GM12878 (cell line): ENCODE data around the gene MLXIPL. TPM values are rescaled to one million over a fixed set of nuclear protein-coding genes. Genes with fewer than 3 reads are reported as not detected.

ENCODE experiments used
- CREB1 ChIP-seq: IDR thresholded peaks from 2 replicates; pipeline ENCODE4 v1.6.1; 2012; ENCODE audit warnings: low read depth, mild to moderate bottlenecking, inconsistent platforms
- EGR1 ChIP-seq, 2 experiments: IDR thresholded peaks; 1 replicate in 1 of 2; 2 replicates in 1 of 2; pipeline ENCODE4 v1.6.1; 2011 to 2012; ENCODE audit warnings: low read depth in 2 of 2, low read length in 2 of 2, borderline replicate concordance in 1 of 2, mild to moderate bottlenecking in 1 of 2, moderate library complexity in 1 of 2
- ETV6 ChIP-seq, 2 experiments: fragments of 450-650 bp in 1 of 2; IDR thresholded peaks in 1 of 2; conservative IDR thresholded peaks in 1 of 2; 2 replicates each; pipeline ENCODE4 v1.6.1; 2014; ENCODE audit warnings: antibody characterized with exemption in 1 of 2, borderline replicate concordance in 1 of 2, low read depth in 1 of 2, mild to moderate bottlenecking in 1 of 2, moderate library complexity in 1 of 2
- HDAC2 ChIP-seq: fragments of 200-600 bp; sonication (generic); IDR thresholded peaks from 2 replicates; pipeline ENCODE4 v1.6.1; 2017
- NFYB ChIP-seq: IDR thresholded peaks from 2 replicates; pipeline ENCODE4 v1.6.1; 2011; ENCODE audit warnings: low read depth, mild to moderate bottlenecking, low read length, improper control_type of control experiment, moderate library complexity; ENCODE audit not compliant: insufficient read depth
- PAX5 ChIP-seq: IDR thresholded peaks from 2 replicates; pipeline ENCODE4 v1.6.1; 2011; ENCODE audit warnings: low read depth, low read length, borderline replicate concordance
- RCOR1 ChIP-seq: conservative IDR thresholded peaks from 2 replicates; pipeline ENCODE4 v1.6.1; 2012; ENCODE audit warnings: low read depth, low read length, improper control_type of control experiment
- ZNF274 ChIP-seq: IDR thresholded peaks from one replicate; pipeline ENCODE4 v1.8.0; 2011; ENCODE audit not compliant: insufficient read length, insufficient read depth
- polyA plus RNA-seq, 11 experiments: library from polyadenylated mRNA; depleted of rRNA in 4 of 11; unstranded in 6 of 11; stranded (reverse) in 5 of 11; fragments of >200 nt; fragmentation: Nextera tagmentation in 4 of 11; fragmentation: Illumina TruSeq in 1 of 11; extraction: Ambion mirVana in 4 of 11; extraction: Trizol in 1 of 11; gene quantifications; 1 replicate in 1 of 11; 2 replicates in 10 of 11; pipeline versions ENCODE4 v1.2.1 to v1.2.3, GENCODE V29; 2011 to 2016; ENCODE audit warnings: inconsistent platforms in 2 of 11, missing spikeins in 2 of 11, low read depth in 1 of 11
- total RNA-seq, 4 experiments: library from RNA; depleted of rRNA in 3 of 4; stranded (reverse); fragments of >200 nt in 3 of 4; fragmentation: Illumina TruSeq in 1 of 4; extraction: Trizol in 1 of 4; gene quantifications; 2 replicates each; pipeline versions ENCODE4 v1.2.1 to v1.2.3, GENCODE V29; 2013 to 2021
- TF ChIP-seq, protein P1 (sequence below): fragments of 450-650 bp; IDR thresholded peaks from 2 replicates; pipeline ENCODE4 v1.6.1; 2018; ENCODE audit warnings: mild to moderate bottlenecking, low read depth, moderate library complexity; ENCODE audit not compliant: partially characterized antibody
- TF ChIP-seq, protein P2 (sequence below): fragments of 450-650 bp; IDR thresholded peaks from 2 replicates; pipeline ENCODE4 v1.6.1; 2017; ENCODE audit warnings: mild to moderate bottlenecking, moderate library complexity
- TF ChIP-seq, protein P3 (sequence below): IDR thresholded peaks from 2 replicates; pipeline ENCODE4 v1.6.1; 2012; ENCODE audit warnings: improper control_type of control experiment, low read depth, low read length; ENCODE audit not compliant: insufficient replicate concordance
- TF ChIP-seq, protein P4 (sequence below): IDR thresholded peaks from 2 replicates; pipeline ENCODE4 v1.6.1; 2011; ENCODE audit warnings: low read depth, mild to moderate bottlenecking, low read length, moderate library complexity, borderline replicate concordance; ENCODE audit errors: extremely low read depth
- TF ChIP-seq, protein P5 (sequence below): IDR thresholded peaks from 2 replicates; pipeline ENCODE4 v1.6.1; 2012; ENCODE audit warnings: low read depth, low read length, improper control_type of control experiment

Gene MLXIPL
- total and polyA plus RNA-seq, 10 of the 15 experiments (the other 5 are each of a cell fraction or from before 2014, with no cell fraction given): 0.21 TPM; not detected in 9

DNA sequence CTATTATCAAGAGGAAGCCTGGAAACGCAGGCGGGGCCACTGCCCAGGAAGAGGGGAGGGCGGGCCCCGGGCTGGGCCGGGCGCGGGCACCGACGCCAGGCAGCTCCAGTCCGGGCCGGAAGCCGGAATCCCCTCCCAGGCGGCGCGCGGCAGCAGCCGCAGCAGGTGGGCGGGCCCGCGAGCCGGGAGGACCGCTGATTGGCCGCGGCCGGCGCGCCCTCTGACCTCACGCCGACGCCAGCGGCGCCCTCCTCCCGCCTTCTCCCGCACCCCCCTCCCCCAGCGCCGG, 67.3 kb downstream of the MLXIPL start (continued):
- TF ChIP-seq ETV6 (conservative IDR thresholded peaks at IDR 0.05 in 1 of 2, IDR thresholded peaks at IDR 0.05 in 1 of 2; ENCODE audit: borderline replicate concordance in 1 of 2, low read depth in 1 of 2): no peak
- no peak for TF ChIP-seq ZNF274
- TF ChIP-seq, protein P1, sequence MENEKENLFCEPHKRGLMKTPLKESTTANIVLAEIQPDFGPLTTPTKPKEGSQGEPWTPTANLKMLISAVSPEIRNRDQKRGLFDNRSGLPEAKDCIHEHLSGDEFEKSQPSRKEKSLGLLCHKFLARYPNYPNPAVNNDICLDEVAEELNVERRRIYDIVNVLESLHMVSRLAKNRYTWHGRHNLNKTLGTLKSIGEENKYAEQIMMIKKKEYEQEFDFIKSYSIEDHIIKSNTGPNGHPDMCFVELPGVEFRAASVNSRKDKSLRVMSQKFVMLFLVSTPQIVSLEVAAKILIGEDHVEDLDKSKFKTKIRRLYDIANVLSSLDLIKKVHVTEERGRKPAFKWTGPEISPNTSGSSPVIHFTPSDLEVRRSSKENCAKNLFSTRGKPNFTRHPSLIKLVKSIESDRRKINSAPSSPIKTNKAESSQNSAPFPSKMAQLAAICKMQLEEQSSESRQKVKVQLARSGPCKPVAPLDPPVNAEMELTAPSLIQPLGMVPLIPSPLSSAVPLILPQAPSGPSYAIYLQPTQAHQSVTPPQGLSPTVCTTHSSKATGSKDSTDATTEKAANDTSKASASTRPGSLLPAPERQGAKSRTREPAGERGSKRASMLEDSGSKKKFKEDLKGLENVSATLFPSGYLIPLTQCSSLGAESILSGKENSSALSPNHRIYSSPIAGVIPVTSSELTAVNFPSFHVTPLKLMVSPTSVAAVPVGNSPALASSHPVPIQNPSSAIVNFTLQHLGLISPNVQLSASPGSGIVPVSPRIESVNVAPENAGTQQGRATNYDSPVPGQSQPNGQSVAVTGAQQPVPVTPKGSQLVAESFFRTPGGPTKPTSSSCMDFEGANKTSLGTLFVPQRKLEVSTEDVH: no peak
- TF ChIP-seq, protein P2, sequence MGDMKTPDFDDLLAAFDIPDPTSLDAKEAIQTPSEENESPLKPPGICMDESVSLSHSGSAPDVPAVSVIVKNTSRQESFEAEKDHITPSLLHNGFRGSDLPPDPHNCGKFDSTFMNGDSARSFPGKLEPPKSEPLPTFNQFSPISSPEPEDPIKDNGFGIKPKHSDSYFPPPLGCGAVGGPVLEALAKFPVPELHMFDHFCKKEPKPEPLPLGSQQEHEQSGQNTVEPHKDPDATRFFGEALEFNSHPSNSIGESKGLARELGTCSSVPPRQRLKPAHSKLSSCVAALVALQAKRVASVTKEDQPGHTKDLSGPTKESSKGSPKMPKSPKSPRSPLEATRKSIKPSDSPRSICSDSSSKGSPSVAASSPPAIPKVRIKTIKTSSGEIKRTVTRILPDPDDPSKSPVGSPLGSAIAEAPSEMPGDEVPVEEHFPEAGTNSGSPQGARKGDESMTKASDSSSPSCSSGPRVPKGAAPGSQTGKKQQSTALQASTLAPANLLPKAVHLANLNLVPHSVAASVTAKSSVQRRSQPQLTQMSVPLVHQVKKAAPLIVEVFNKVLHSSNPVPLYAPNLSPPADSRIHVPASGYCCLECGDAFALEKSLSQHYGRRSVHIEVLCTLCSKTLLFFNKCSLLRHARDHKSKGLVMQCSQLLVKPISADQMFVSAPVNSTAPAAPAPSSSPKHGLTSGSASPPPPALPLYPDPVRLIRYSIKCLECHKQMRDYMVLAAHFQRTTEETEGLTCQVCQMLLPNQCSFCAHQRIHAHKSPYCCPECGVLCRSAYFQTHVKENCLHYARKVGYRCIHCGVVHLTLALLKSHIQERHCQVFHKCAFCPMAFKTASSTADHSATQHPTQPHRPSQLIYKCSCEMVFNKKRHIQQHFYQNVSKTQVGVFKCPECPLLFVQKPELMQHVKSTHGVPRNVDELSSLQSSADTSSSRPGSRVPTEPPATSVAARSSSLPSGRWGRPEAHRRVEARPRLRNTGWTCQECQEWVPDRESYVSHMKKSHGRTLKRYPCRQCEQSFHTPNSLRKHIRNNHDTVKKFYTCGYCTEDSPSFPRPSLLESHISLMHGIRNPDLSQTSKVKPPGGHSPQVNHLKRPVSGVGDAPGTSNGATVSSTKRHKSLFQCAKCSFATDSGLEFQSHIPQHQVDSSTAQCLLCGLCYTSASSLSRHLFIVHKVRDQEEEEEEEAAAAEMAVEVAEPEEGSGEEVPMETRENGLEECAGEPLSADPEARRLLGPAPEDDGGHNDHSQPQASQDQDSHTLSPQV: no peak
- TF ChIP-seq, protein P3, sequence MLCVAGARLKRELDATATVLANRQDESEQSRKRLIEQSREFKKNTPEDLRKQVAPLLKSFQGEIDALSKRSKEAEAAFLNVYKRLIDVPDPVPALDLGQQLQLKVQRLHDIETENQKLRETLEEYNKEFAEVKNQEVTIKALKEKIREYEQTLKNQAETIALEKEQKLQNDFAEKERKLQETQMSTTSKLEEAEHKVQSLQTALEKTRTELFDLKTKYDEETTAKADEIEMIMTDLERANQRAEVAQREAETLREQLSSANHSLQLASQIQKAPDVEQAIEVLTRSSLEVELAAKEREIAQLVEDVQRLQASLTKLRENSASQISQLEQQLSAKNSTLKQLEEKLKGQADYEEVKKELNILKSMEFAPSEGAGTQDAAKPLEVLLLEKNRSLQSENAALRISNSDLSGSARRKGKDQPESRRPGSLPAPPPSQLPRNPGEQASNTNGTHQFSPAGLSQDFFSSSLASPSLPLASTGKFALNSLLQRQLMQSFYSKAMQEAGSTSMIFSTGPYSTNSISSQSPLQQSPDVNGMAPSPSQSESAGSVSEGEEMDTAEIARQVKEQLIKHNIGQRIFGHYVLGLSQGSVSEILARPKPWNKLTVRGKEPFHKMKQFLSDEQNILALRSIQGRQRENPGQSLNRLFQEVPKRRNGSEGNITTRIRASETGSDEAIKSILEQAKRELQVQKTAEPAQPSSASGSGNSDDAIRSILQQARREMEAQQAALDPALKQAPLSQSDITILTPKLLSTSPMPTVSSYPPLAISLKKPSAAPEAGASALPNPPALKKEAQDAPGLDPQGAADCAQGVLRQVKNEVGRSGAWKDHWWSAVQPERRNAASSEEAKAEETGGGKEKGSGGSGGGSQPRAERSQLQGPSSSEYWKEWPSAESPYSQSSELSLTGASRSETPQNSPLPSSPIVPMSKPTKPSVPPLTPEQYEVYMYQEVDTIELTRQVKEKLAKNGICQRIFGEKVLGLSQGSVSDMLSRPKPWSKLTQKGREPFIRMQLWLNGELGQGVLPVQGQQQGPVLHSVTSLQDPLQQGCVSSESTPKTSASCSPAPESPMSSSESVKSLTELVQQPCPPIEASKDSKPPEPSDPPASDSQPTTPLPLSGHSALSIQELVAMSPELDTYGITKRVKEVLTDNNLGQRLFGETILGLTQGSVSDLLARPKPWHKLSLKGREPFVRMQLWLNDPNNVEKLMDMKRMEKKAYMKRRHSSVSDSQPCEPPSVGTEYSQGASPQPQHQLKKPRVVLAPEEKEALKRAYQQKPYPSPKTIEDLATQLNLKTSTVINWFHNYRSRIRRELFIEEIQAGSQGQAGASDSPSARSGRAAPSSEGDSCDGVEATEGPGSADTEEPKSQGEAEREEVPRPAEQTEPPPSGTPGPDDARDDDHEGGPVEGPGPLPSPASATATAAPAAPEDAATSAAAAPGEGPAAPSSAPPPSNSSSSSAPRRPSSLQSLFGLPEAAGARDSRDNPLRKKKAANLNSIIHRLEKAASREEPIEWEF: no peak
- TF ChIP-seq NFYB: peak; percentile 83; the same call in 1 of the 2 replicates
- TF ChIP-seq, protein P4, sequence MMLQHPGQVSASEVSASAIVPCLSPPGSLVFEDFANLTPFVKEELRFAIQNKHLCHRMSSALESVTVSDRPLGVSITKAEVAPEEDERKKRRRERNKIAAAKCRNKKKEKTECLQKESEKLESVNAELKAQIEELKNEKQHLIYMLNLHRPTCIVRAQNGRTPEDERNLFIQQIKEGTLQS: no peak
- TF ChIP-seq, protein P5, sequence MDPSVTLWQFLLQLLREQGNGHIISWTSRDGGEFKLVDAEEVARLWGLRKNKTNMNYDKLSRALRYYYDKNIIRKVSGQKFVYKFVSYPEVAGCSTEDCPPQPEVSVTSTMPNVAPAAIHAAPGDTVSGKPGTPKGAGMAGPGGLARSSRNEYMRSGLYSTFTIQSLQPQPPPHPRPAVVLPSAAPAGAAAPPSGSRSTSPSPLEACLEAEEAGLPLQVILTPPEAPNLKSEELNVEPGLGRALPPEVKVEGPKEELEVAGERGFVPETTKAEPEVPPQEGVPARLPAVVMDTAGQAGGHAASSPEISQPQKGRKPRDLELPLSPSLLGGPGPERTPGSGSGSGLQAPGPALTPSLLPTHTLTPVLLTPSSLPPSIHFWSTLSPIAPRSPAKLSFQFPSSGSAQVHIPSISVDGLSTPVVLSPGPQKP: no peak; the same call in 1 of the 2 replicates
- no peak for TF ChIP-seq HDAC2
- TF ChIP-seq PAX5: no peak; the same call in 1 of the 2 replicates
- peak in 1 of 2 experiments; percentile 52; a peak in 1 of 3 replicates for TF ChIP-seq EGR1 (IDR thresholded peaks at IDR 0.05; ENCODE audit: borderline replicate concordance in 1 of 2, low read depth in 2 of 2, low read length in 2 of 2)
- no peak for TF ChIP-seq RCOR1
- TF ChIP-seq CREB1: peak; percentile 88
